ENCODE results near the gene TIGD6.

TIGD6 gene

GRCh38 chr5:149956685-149957084 is 43.8 kb downstream of the TIGD6 start:
- no peak overlapping the region for H3K14ac ChIP-seq (ENCODE audit: low read length in 2 of 2)
- DNase-seq, result no peak
- peaks cover 0 to 4% of the 10 kb centered on the region in 2 experiments for H3K27me3 ChIP-seq (ENCODE audit: control insufficient read depth in 1 of 2, insufficient read depth in 1 of 2, low read length in 2 of 2)
- H4K91ac ChIP-seq (ENCODE audit: low read length), result no peak overlapping the region
- no peak overlapping the region for H2BK12ac ChIP-seq (ENCODE audit: low read length in 2 of 2)
- no peak overlapping the region for H3K4ac ChIP-seq (ENCODE audit: low read depth in 1 of 2, low read length in 2 of 2)
- H4K8ac ChIP-seq (ENCODE audit: low read length), result no peak overlapping the region
- H3K4me3 ChIP-seq (ENCODE audit: insufficient read depth in 1 of 2, low read depth in 1 of 2, low read length in 2 of 2), result no peak overlapping the region
- H3K4me2 ChIP-seq (ENCODE audit: low read length, poor library complexity, severe bottlenecking), result no peak overlapping the region
- H3K9me3 ChIP-seq (ENCODE audit: control insufficient read depth, low read length), result no peaks in the 10 kb centered on the region
- H2BK15ac ChIP-seq (ENCODE audit: low read depth, poor library complexity, severe bottlenecking), result no peak overlapping the region
- no peak overlapping the region for H2AK5ac ChIP-seq (ENCODE audit: low read length, severe bottlenecking)
- H3K18ac ChIP-seq (ENCODE audit: low read depth in 1 of 2, low read length in 2 of 2), result no peak overlapping the region
- H3K4me1 ChIP-seq (ENCODE audit: control insufficient read depth, insufficient read depth, low read depth, low read length), result peaks cover 19% of the 10 kb centered on the region
- no peak overlapping the region for H3K27ac ChIP-seq (ENCODE audit: low read length, poor library complexity, severe bottlenecking)
- no peak overlapping the region for H2AFZ ChIP-seq (ENCODE audit: low read depth, low read length)
- no peak overlapping the region for H3K23ac ChIP-seq (ENCODE audit: low read length in 2 of 2)
- H2BK5ac ChIP-seq (ENCODE audit: low read depth, low read length, poor library complexity, severe bottlenecking), result no peak overlapping the region
- H3K9ac ChIP-seq (ENCODE audit: low read length), result no peak overlapping the region
- no peaks in the 10 kb centered on the region for H3K36me3 ChIP-seq (ENCODE audit: control insufficient read depth in 1 of 2, insufficient read depth in 2 of 2, low read depth in 1 of 2, low read length in 2 of 2)
- peaks cover 6% of the 10 kb centered on the region for H3K79me1 ChIP-seq (replicated peaks; ENCODE audit: low read length, poor library complexity, severe bottlenecking)
- WGBS, result 80% methylated on average over 1 of the region's 5 CpGs
- no peak overlapping the region for H2BK120ac ChIP-seq (ENCODE audit: low read depth, low read length)

- no peak overlapping the region for H3K4me3 ChIP-seq (ENCODE audit: insufficient read depth in 1 of 2, low read depth in 1 of 2, low read length in 2 of 2)
- no peak overlapping the region for H4K8ac ChIP-seq (ENCODE audit: low read length)
- H2BK15ac ChIP-seq (ENCODE audit: low read depth, poor library complexity, severe bottlenecking), result no peak overlapping the region
- H3K14ac ChIP-seq (ENCODE audit: low read length in 2 of 2), result no peak overlapping the region
- H2BK120ac ChIP-seq (ENCODE audit: low read depth, low read length), result no peak overlapping the region
- H2BK5ac ChIP-seq (ENCODE audit: low read depth, low read length, poor library complexity, severe bottlenecking), result no peak overlapping the region
- H3K27me3 ChIP-seq (ENCODE audit: control insufficient read depth in 1 of 2, insufficient read depth in 1 of 2, low read length in 2 of 2), result peaks cover 0 to 7% of the 10 kb centered on the region in 2 experiments
- H3K4me2 ChIP-seq (ENCODE audit: low read length, poor library complexity, severe bottlenecking), result no peak overlapping the region
- H3K4me1 ChIP-seq (ENCODE audit: control insufficient read depth, insufficient read depth, low read depth, low read length), result peaks cover 18% of the 10 kb centered on the region
- H3K23ac ChIP-seq (ENCODE audit: low read length in 2 of 2), result no peak overlapping the region
- WGBS, result 89% methylated on average over 6 of the region's 6 CpGs
- no peak overlapping the region for H3K4ac ChIP-seq (ENCODE audit: low read depth in 1 of 2, low read length in 2 of 2)
- H3K36me3 ChIP-seq (ENCODE audit: control insufficient read depth in 1 of 2, insufficient read depth in 2 of 2, low read depth in 1 of 2, low read length in 2 of 2), result no peaks in the 10 kb centered on the region
- H3K18ac ChIP-seq (ENCODE audit: low read depth in 1 of 2, low read length in 2 of 2), result no peak overlapping the region
- H2BK12ac ChIP-seq (ENCODE audit: low read length in 2 of 2), result no peak overlapping the region
- H3K79me1 ChIP-seq (replicated peaks; ENCODE audit: low read length, poor library complexity, severe bottlenecking), result no peaks in the 10 kb centered on the region
- DNase-seq, result no peak
- H4K91ac ChIP-seq (ENCODE audit: low read length), result no peak overlapping the region
- H2AFZ ChIP-seq (ENCODE audit: low read depth, low read length), result no peak overlapping the region
- no peak overlapping the region for H3K27ac ChIP-seq (ENCODE audit: low read length, poor library complexity, severe bottlenecking)
- no peak overlapping the region for H3K9ac ChIP-seq (ENCODE audit: low read length)
- H3K9me3 ChIP-seq (ENCODE audit: control insufficient read depth, low read length), result no peaks in the 10 kb centered on the region
- H2AK5ac ChIP-seq (ENCODE audit: low read length, severe bottlenecking), result no peak overlapping the region
Observed at GRCh38 chr5:149954798-149955197, 45.7 kb downstream of the TIGD6 start.

GRCh38 chr5:149953436-149954121 is 46.9 kb downstream of the TIGD6 start:
- no peak overlapping the region for H2AFZ ChIP-seq (ENCODE audit: low read depth, low read length)
- H3K27me3 ChIP-seq (ENCODE audit: control insufficient read depth in 1 of 2, insufficient read depth in 1 of 2, low read length in 2 of 2), result peaks cover 0 to 17% of the 10 kb centered on the region in 2 experiments
- no peak overlapping the region for H3K14ac ChIP-seq (ENCODE audit: low read length in 2 of 2)
- no peak overlapping the region for H3K9ac ChIP-seq (ENCODE audit: low read length)
- H2BK5ac ChIP-seq (ENCODE audit: low read depth, low read length, poor library complexity, severe bottlenecking), result no peak overlapping the region
- H3K23ac ChIP-seq (ENCODE audit: low read length in 2 of 2), result no peak overlapping the region
- no peak overlapping the region for H4K8ac ChIP-seq (ENCODE audit: low read length)
- peak overlapping the region; percentile 36 for H2AK5ac ChIP-seq (ENCODE audit: low read length, severe bottlenecking)
- DNase-seq, result no peak
- H3K4me3 ChIP-seq (ENCODE audit: insufficient read depth in 1 of 2, low read depth in 1 of 2, low read length in 2 of 2), result no peak overlapping the region
- no peaks in the 10 kb centered on the region for H3K9me3 ChIP-seq (ENCODE audit: control insufficient read depth, low read length)
- no peak overlapping the region for H4K91ac ChIP-seq (ENCODE audit: low read length)
- H2BK15ac ChIP-seq (ENCODE audit: low read depth, poor library complexity, severe bottlenecking), result no peak overlapping the region
- no peak overlapping the region for H2BK120ac ChIP-seq (ENCODE audit: low read depth, low read length)
- H3K79me1 ChIP-seq (replicated peaks; ENCODE audit: low read length, poor library complexity, severe bottlenecking), result no peaks in the 10 kb centered on the region
- H2BK12ac ChIP-seq (ENCODE audit: low read length in 2 of 2), result no peak overlapping the region
- H3K4me1 ChIP-seq (ENCODE audit: control insufficient read depth, insufficient read depth, low read depth, low read length), result peaks cover 12% of the 10 kb centered on the region
- WGBS, result 91% methylated on average over 7 of the region's 9 CpGs
- no peaks in the 10 kb centered on the region for H3K36me3 ChIP-seq (ENCODE audit: control insufficient read depth in 1 of 2, insufficient read depth in 2 of 2, low read depth in 1 of 2, low read length in 2 of 2)
- H3K27ac ChIP-seq (ENCODE audit: low read length, poor library complexity, severe bottlenecking), result no peak overlapping the region
- no peak overlapping the region for H3K18ac ChIP-seq (ENCODE audit: low read depth in 1 of 2, low read length in 2 of 2)
- no peak overlapping the region for H3K4me2 ChIP-seq (ENCODE audit: low read length, poor library complexity, severe bottlenecking)
- no peak overlapping the region for H3K4ac ChIP-seq (ENCODE audit: low read depth in 1 of 2, low read length in 2 of 2)

GRCh38 chr5:149951138-149951749 is 49.2 kb downstream of the TIGD6 start:
- Histone ChIP-seq H2AK5ac (ENCODE audit: low read length, severe bottlenecking) (no peak overlapping the region), H4K8ac (ENCODE audit: low read length) (no peak overlapping the region), H2BK12ac (ENCODE audit: low read length in 2 of 2) (no peak overlapping the region), H2BK5ac (ENCODE audit: low read depth, low read length, poor library complexity, severe bottlenecking) (no peak overlapping the region), H3K18ac (ENCODE audit: low read depth in 1 of 2, low read length in 2 of 2) (no peak overlapping the region), H3K4me2 (ENCODE audit: low read length, poor library complexity, severe bottlenecking) (no peak overlapping the region), H3K4me3 (ENCODE audit: insufficient read depth in 1 of 2, low read depth in 1 of 2, low read length in 2 of 2) (no peak overlapping the region), H4K91ac (ENCODE audit: low read length) (no peak overlapping the region), H3K4ac (ENCODE audit: low read depth in 1 of 2, low read length in 2 of 2) (no peak overlapping the region), H3K4me1 (ENCODE audit: control insufficient read depth, insufficient read depth, low read depth, low read length) (no peaks in the 10 kb centered on the region), H3K23ac (ENCODE audit: low read length in 2 of 2) (no peak overlapping the region), H2BK15ac (ENCODE audit: low read depth, poor library complexity, severe bottlenecking) (no peak overlapping the region), H3K27me3 (ENCODE audit: control insufficient read depth in 1 of 2, insufficient read depth in 1 of 2, low read length in 2 of 2) (peaks cover 0 to 32% of the 10 kb centered on the region in 2 experiments), H3K9me3 (ENCODE audit: control insufficient read depth, low read length) (no peaks in the 10 kb centered on the region), H2AFZ (ENCODE audit: low read depth, low read length) (no peak overlapping the region), H3K9ac (ENCODE audit: low read length) (no peak overlapping the region), H3K36me3 (ENCODE audit: control insufficient read depth in 1 of 2, insufficient read depth in 2 of 2, low read depth in 1 of 2, low read length in 2 of 2) (no peaks in the 10 kb centered on the region), H3K27ac (ENCODE audit: low read length, poor library complexity, severe bottlenecking) (no peak overlapping the region), H3K14ac (ENCODE audit: low read length in 2 of 2) (no peak overlapping the region), H2BK120ac (ENCODE audit: low read depth, low read length) (no peak overlapping the region), H3K79me1 (replicated peaks; ENCODE audit: low read length, poor library complexity, severe bottlenecking) (no peaks in the 10 kb centered on the region)
- DNase-seq, result no peak
- WGBS, result 78% methylated on average over 6 of the region's 6 CpGs
